GM19397 (cell line): ENCODE data around the gene EPHB6.

ENCODE experiments used
- ATAC-seq: cut with Tn5 transposase; IDR thresholded peaks from one replicate; pipeline ENCODE4 v1.9.1; 2021; ENCODE audit warnings: mild to moderate bottlenecking, moderate library complexity; ENCODE audit not compliant: unreplicated experiment

Gene EPHB6

GRCh38 chr7:142854372-142855113 is at the start of gene EPHB6:
EPHB6 (plus strand) TSS chr7:142855076; CDS start chr7:142863228, 8,152 bp downstream.
- peak; percentile 54 for ATAC-seq

- no peak for ATAC-seq
These were observed 49.4 kb upstream of the EPHB6 start for GRCh38 chr7:142805350-142806021.

- ATAC-seq, result no peak
These were observed 48.9 kb upstream of the EPHB6 start for GRCh38 chr7:142806022-142806356.

GRCh38 chr7:142806957-142807356 is 47.9 kb upstream of the EPHB6 start:
- no peak for ATAC-seq

GRCh38 chr7:142807855-142808460 is 46.9 kb upstream of the EPHB6 start:
- no peak for ATAC-seq

GRCh38 chr7:142808461-142808801 is 46.4 kb upstream of the EPHB6 start:
- ATAC-seq, result peak; percentile 34

GRCh38 chr7:142808802-142809583 is 45.9 kb upstream of the EPHB6 start:
- ATAC-seq, result peak; percentile 89

GRCh38 chr7:142809671-142810070 is 45.2 kb upstream of the EPHB6 start:
- no peak for ATAC-seq

- ATAC-seq, result no peak
These were observed 43.6 kb upstream of the EPHB6 start for GRCh38 chr7:142811154-142811737.

- no peak for ATAC-seq
These were observed 42.2 kb upstream of the EPHB6 start for GRCh38 chr7:142812437-142813215.

GRCh38 chr7:142813226-142813625 is 41.6 kb upstream of the EPHB6 start:
- ATAC-seq, result no peak

GRCh38 chr7:142813699-142814098 is 41.2 kb upstream of the EPHB6 start:
- no peak for ATAC-seq

- ATAC-seq, result no peak
These were observed 40.4 kb upstream of the EPHB6 start for GRCh38 chr7:142814451-142814850.

GRCh38 chr7:142815134-142815533 is 39.7 kb upstream of the EPHB6 start:
- no peak for ATAC-seq

GRCh38 chr7:142817506-142817905 is 37.4 kb upstream of the EPHB6 start:
- ATAC-seq, result no peak

GRCh38 chr7:142819530-142819929 is 35.3 kb upstream of the EPHB6 start:
- ATAC-seq, result no peak

GRCh38 chr7:142822714-142823113 is 32.2 kb upstream of the EPHB6 start:
- ATAC-seq, result no peak

GRCh38 chr7:142827951-142828500 is 26.9 kb upstream of the EPHB6 start:
- no peak for ATAC-seq

- no peak for ATAC-seq
These were observed 22.5 kb upstream of the EPHB6 start for GRCh38 chr7:142832417-142832816.
